ENCODE results near the gene ZFAND3. TPM values are rescaled to one million over a fixed set of nuclear protein-coding genes. Genes with fewer than 3 reads are reported as not detected.

Gene ZFAND3
- total RNA-seq, 1 donor from 2014 or later = 81.8 TPM

GRCh38 chr6:38174806-38175495, 355.4 kb downstream of the ZFAND3 start:
- DNase-seq = no peak

GRCh38 chr6:38175786-38176185, 356.3 kb downstream of the ZFAND3 start:
- intact Hi-C loops (cut with micrococcal nuclease) = no loop called here
- no peak for TF ChIP-seq CTCF (IDR thresholded peaks at IDR 0.05; ENCODE audit: borderline replicate concordance)

More at GRCh38 chr6:38174806-38175495, 355.4 kb downstream of the ZFAND3 start:
- no peak overlapping the region for H3K4me3 ChIP-seq
- peaks cover 19% of the 10 kb centered on the region for H3K36me3 ChIP-seq
- no peaks in the 10 kb centered on the region for H3K9me3 ChIP-seq (replicated peaks)
- intact Hi-C loops (cut with micrococcal nuclease) = no loop called here
- no peak overlapping the region for H3K27ac ChIP-seq (replicated peaks)
- H3K4me1 ChIP-seq = peaks cover 6% of the 10 kb centered on the region
- no peak for TF ChIP-seq CTCF (IDR thresholded peaks at IDR 0.05; ENCODE audit: borderline replicate concordance)
- no peaks in the 10 kb centered on the region for H3K27me3 ChIP-seq (ENCODE audit: low read depth)

GRCh38 chr6:38176797-38177751, 357.5 kb downstream of the ZFAND3 start:
- H3K9me3 ChIP-seq (replicated peaks) = no peaks in the 10 kb centered on the region
- H3K27me3 ChIP-seq (ENCODE audit: low read depth) = no peaks in the 10 kb centered on the region
- H3K4me1 ChIP-seq = peaks cover 4% of the 10 kb centered on the region
- no peak overlapping the region for H3K4me3 ChIP-seq
- no peak for TF ChIP-seq CTCF (IDR thresholded peaks at IDR 0.05; ENCODE audit: borderline replicate concordance)
- DNase-seq = no peak
- peak overlapping the region; percentile 57 for H3K27ac ChIP-seq (replicated peaks)
- peaks cover 19% of the 10 kb centered on the region for H3K36me3 ChIP-seq
- intact Hi-C loops (cut with micrococcal nuclease) = no loop called here

More at GRCh38 chr6:38175786-38176185, 356.3 kb downstream of the ZFAND3 start:
- Histone ChIP-seq H3K27me3 (ENCODE audit: low read depth) (no peaks in the 10 kb centered on the region), H3K27ac (replicated peaks) (no peak overlapping the region), H3K4me3 (no peak overlapping the region), H3K4me1 (peaks cover 4% of the 10 kb centered on the region), H3K9me3 (replicated peaks) (no peaks in the 10 kb centered on the region), H3K36me3 (peaks cover 19% of the 10 kb centered on the region)
- no peak for DNase-seq

GRCh38 chr6:38177882-38178583, 358.5 kb downstream of the ZFAND3 start:
- H3K36me3 ChIP-seq = peaks cover 19% of the 10 kb centered on the region
- H3K9me3 ChIP-seq (replicated peaks) = no peaks in the 10 kb centered on the region
- H3K27me3 ChIP-seq (ENCODE audit: low read depth) = no peaks in the 10 kb centered on the region
- intact Hi-C loops (cut with micrococcal nuclease) = no loop called here
- TF ChIP-seq CTCF (IDR thresholded peaks at IDR 0.05; ENCODE audit: borderline replicate concordance) = no peak
- H3K4me1 ChIP-seq = peaks cover 4% of the 10 kb centered on the region
- peak overlapping the region; percentile 57 for H3K27ac ChIP-seq (replicated peaks)
- no peak for DNase-seq
- no peak overlapping the region for H3K4me3 ChIP-seq

GRCh38 chr6:38178584-38178886, 359.0 kb downstream of the ZFAND3 start:
- intact Hi-C loops (cut with micrococcal nuclease) = no loop called here
- no peak for DNase-seq
- no peak for TF ChIP-seq CTCF (IDR thresholded peaks at IDR 0.05; ENCODE audit: borderline replicate concordance)
- Histone ChIP-seq H3K36me3 (peaks cover 15% of the 10 kb centered on the region), H3K9me3 (replicated peaks) (no peaks in the 10 kb centered on the region), H3K27me3 (ENCODE audit: low read depth) (no peaks in the 10 kb centered on the region), H3K4me1 (peaks cover 4% of the 10 kb centered on the region), H3K27ac (replicated peaks) (no peak overlapping the region), H3K4me3 (no peak overlapping the region)
